Ecto neural progenitor cell (in vitro differentiated cells): ENCODE measurements around the gene NUDT1.

Experiments used
- DNase-seq: peaks from one replicate; pipeline ENCODE4 v3.0.0-alpha.2; 2018; ENCODE audit warnings: low spot score

NUDT1 gene

GRCh38 chr7:2224934-2225333 lies 17.1 kb upstream of the NUDT1 start:
- DNase-seq: no peak

- DNase-seq: no peak
Observed at GRCh38 chr7:2225336-2225735, 16.7 kb upstream of the NUDT1 start.

GRCh38 chr7:2225830-2226229 lies 16.2 kb upstream of the NUDT1 start:
- DNase-seq: no peak

- no peak for DNase-seq
Observed at GRCh38 chr7:2227699-2228098, 14.3 kb upstream of the NUDT1 start.

DNA sequence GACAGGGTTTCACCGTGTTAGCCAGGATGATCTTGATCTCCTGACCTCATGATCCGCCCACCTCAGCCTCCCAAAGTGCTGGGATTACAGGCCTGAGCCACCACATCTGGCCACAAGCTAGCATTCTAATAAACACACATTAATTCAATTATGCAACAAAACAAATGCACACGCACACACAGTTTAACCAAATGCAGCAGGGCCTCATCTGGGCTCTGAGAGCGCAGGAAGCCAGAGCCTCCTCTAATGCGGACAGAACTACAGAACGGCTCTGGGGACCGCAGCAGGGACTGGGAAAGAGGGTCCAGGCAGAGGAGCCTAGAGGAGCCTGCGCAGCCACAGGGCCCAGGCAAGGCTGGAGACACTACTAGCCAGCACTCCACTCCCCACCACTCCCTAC lies 13.1 kb upstream of the NUDT1 start:
- DNase-seq: no peak

DNA sequence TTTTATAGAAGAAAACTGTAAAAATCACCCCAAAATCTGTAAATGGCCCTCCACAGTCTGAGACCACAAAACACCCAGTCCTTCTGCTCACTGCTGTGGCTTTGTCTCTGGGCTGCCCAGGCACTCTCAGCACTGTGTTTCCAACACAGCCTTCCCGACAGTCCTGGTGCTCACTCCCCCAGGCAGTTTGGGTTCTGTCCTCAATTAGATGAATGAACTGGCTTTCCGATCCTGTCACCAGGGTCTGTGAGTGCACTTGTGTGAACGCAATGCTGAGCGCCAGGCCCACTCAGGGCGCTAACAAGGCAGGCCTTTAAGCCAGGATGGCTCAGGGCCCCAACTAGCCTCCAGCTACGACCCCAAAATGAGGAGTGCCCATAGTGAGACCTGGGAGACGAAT lies 12.6 kb upstream of the NUDT1 start:
- DNase-seq: no peak

DNA sequence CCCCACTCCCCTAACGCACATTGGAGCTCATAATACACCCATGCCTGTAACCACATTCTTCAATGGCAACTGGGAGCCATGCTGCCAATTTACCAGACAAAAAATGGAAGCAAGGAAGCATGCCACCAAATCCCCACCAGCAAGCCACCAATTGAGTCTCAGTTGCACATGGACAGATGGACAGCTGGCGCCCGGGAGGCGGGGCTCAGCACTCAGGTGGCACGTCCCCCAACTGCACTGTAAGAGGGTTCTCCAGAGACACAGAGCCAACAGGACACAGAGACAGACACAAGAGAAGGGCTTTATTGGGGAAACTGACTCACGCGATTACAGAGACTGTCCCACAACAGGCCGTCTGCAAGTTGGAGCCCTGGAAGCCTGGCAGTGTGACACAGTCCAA lies 11.8 kb upstream of the NUDT1 start:
- DNase-seq: no peak

DNA sequence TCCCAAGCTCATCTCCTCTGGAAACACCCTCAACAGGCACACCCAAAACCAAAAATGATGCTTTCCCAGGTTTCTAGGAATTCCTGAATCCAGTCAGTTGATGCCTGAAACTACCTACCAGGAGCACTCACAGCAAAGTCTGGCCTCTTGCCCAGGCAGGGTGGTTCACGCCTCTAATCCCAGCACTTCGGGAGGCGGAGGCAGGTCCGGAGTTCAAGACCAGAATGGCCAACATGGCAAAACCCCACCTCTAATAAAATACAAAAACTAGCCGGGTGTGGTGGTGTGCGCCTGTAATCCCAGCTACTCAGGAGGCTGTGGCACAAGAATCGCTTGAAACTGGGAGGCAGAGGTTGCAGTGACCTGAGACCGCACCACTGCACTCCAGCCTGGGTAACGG lies 11.1 kb upstream of the NUDT1 start:
- DNase-seq: no peak

DNA sequence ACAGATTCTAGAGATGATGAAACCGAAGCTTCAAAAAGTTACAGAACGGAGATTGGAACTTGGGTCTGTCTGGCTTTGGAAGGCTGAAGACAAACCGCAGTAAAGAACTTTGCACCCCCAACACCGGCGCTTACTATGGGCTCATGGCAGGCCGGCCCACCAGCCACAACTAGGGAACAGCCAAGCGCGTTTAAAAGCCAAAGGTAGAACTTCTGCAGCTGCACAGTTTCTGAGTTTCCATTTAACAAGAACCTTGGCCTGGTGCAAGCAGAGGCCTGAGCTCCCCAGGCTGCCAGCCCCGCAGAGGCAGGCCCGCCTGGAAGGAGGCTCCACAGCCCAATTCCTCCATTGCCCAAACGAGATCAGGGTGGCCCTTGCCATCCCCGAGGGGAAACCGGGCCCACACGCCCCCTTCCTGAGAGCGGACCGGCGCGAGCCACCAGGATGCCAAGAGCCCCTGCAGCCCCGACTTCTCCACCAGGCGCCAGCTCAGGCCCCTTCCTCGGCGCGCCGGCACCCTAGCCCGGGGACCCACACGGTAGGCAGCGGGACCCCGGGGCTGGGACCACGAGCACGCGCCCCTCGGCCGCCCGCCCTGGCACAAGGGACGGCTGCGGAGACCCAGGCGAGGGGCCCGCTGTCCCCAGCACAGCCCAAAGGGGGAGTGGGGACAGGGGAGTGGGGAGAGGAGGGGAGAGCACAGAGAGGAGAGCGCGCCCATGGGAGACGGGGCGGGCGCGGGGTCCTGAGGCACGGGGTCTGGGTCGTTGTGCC lies 9.8 kb upstream of the NUDT1 start:
- peak; percentile 69 for DNase-seq

- peak; percentile 93 for DNase-seq
Observed at GRCh38 chr7:2232766-2233520, 9.1 kb upstream of the NUDT1 start, which contains the start of gene MAD1L1. TSS of gene MAD1L1 (minus strand) at chr7:2232945. CDS start at chr7:2230133, 2,812 bp downstream.

GRCh38 chr7:2233926-2234325 lies 8.1 kb upstream of the NUDT1 start:
- no peak for DNase-seq

DNA sequence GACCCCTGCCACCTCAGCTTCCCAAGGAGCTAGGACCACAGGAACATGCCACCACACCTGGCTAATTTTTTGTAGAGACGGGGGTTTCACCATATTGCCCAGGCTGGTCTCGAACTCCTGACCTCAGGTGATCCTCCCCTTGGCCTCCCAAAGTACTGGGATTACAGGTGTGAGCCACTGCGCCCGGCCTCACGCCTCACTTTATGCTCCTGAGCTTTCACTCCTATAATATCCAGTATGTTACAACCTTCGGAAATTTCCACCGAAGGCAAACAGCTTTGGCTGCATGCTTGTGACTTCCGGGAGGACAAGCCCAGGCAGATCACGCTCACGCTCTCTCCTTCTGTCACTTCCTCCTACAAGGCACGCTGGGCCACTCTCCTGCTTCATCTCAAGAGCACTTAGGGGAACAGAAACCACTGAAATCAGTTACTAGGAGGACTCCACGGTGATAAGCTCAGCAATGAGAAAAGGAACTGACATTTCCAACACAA lies 4.9 kb upstream of the NUDT1 start:
- DNase-seq: no peak

- DNase-seq: no peak
Observed at GRCh38 chr7:2239242-2239641, 2.8 kb upstream of the NUDT1 start.

DNA sequence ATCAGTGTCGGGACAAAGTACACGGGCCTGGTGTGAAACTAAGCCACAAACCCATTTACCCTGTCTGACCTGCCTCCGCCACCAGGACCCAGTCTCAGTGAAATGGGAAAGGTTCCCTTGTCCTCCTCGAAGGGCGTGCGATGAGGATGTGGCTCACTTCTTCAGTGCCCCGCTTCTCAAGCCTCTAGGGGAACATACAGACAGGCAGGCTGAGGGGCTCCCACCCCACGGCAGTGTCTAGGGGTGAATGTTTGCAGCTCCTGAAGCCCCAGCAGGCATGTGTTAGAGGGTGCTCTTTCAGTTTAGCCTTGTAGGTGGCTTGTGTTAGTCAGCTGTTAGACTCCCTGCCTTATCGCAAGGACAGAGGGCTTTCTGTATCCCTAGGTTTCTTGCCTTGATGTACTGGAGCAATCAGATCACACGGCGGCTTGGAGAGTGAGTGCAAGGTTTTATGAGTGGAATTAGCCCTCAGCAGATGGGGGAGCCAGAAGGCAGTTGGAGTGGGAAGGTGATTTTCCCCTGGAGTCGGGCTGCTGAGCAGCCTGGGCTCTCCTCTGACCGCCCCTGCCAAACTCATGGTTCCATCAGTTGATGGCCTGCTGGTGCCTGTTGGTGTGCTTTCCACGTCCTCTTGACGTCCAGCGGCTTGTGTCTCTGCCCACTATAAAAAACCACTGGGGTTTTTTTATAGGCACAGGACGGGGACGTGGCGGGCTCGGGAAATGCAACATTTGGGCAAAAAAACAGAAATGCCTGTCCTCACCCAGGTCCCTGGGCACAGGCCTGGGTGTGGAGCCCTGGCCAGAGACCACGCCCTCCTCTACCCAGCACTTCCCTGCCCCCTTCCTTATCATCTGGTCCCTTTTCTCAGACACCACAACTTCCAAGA lies 759 bp downstream of the NUDT1 start:
- no peak for DNase-seq

DNA sequence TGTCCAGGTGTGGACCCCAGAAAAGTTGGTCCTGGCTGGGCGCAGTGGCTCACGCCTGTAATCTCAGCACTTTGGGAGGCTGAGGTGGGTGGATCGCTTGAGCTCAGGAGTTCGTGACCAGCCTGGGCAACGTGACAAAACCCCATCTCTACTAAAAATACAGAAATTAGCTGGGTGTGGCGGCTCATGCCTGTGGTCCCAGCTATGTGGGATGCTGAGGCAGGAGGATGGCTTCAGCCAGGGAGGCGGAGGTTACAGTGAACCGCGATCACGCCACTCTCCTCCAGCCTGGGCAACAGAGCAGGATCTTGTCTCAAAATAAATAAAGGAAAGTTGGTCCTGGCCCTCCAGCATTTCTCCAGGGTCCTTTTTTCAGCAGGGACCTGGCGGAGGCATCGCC lies 1.4 kb downstream of the NUDT1 start:
- no peak for DNase-seq

DNA sequence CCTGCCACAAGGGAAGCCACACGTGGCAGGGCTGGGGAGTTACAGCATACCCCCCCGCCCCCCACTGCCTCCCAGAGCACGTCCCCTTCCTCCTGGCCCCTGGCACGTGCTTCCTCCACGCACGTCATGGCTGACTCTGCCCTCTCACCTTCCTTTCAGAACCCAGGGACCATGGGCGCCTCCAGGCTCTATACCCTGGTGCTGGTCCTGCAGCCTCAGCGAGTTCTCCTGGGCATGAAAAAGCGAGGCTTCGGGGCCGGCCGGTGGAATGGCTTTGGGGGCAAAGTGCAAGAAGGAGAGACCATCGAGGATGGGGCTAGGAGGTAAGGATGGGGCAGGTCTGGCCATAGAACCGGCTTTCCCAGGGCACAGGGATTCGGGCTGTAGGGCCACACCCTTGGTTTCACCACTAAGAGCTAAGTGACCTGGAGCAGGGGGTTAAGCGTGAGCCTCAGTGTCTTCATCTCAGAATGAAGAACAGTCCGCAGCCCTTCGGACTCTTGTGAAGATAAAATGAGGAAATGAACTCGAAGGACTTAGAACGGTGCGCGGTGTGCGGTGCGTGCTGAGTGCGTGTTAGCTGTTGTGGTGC lies 2.5 kb downstream of the NUDT1 start:
- no peak for DNase-seq

DNA sequence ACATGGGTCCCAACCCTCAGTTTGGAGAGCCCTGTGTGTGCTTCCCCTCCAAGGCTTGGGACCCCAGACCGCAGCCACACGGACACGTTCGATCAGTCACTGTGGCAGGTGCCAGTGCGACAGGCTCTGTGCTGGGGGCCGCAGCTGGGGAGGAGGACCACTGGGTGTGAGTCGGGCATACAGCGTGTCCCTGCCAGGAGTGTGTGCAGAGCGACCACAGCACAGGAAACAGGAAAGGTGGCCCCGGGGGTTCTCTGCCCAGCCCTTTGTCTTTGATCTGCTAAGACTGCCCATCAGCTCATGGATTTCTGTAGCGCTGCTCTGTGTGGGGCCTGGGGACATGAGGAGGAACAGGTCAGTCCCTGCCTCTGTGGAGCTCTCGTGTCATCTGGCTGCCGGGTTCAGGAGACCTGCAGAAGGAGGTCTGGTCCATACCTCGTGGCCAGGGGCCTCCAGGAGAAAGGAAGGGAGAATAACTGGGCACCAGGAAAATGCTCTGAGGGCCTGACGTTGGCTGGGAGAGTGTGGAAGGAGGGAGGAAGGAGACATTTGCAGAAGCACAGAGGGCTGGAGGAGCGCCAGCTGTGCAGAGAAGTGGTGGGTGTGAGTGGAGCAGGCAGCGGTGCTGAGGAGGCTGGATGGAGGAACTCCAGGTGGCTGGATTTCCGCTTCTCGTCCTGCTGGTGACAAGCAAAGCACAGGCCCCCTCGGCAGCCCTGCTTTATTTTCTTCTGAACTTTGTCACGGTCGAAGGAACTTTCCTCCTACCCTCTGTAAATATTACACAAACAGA lies 4.1 kb downstream of the NUDT1 start:
- no peak for DNase-seq

GRCh38 chr7:2247141-2247995 lies 5.3 kb downstream of the NUDT1 start:
- peak; percentile 79 for DNase-seq

GRCh38 chr7:2248984-2249694 lies 7.1 kb downstream of the NUDT1 start:
- no peak for DNase-seq
